NCI-H1417 (cell line): ENCODE measurements around the gene COL6A6.
"Not testable (repeated sequence)": the region's sequence is repeated elsewhere in the genome, so short reads cannot be mapped to it uniquely, and the experiment has no call there.

Experiments used
- DNase-seq, 3 experiments: peaks; one replicate each; lab custom pipeline; 2025; lab: John Stamatoyannopoulos, UW

The COL6A6 gene

GRCh38 chr3:130529486-130530215 lies 12.7 kb downstream of the COL6A6 start:
- peak in 2 of 3 experiments; percentile 28 to 45 for DNase-seq

- DNase-seq, result no peak
These were observed 16.3 kb downstream of the COL6A6 start for GRCh38 chr3:130533247-130533646.

DNA sequence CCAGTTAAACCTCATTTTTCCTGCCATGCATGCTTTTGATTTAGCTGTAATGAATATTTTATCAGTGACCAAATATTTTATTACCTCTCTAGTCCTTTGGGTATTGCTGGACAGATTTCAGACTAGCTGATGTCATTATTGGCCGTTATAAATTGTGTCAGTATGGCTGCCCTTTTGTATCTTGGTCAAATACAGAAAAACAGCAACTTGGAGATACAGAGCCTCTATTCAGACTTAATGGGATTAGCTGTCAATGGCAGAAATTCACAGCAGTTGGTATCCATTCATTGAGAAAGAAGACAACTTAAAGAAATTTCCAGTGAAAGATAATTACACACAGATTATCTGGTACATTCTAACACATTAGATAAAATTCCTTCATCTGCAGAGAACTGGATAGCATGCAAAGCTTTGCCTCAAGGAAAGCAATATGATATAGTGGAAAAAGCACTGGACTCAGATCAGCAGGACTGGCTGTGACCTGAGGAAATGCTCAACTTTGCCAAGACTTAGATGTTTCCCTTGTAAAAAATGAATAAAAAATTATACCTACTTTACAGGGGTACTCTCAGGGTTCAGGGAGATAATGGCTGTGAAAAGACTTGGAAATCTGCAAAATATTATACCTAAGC lies 20.8 kb downstream of the COL6A6 start:
- DNase-seq, result no peak

DNA sequence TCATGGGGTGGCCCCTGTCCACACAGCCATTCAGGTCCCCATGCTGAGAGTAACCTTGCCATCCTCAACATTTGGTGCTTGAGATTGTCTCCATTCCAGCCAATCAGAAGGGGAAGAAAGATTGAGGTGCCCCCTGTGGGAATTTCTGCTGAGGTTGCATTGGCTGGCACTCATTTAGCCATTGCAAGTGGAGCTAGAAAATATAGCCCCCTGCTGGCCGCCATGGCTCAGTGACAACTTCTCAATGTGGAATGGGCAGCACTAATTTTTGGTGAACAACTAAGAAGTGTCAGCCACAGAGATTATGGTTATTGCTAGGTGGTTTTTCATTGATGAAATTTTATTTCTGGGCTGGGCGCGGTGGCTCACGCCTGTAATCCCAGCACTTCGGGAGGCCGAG lies 22.0 kb downstream of the COL6A6 start:
- DNase-seq, result peak; percentile 41 to 72 (median 46)

DNA sequence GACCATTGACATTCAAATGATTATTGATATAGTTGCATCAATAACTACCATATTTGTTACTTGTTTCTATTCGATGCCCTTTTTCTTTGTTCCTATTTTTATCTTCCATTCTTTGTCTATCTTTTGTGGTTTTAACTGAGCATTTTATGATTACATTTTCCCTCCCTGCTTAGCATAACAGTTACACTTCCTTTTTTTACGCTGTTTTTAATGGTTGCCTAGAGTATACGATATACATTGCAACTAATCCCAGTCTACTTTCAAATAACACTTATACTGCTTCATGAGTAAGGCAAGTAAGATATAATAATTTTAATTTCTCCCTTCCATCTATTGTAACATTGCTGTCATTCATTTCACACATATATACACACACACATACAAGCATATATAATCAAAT lies 26.3 kb downstream of the COL6A6 start:
- no peak for DNase-seq

DNA sequence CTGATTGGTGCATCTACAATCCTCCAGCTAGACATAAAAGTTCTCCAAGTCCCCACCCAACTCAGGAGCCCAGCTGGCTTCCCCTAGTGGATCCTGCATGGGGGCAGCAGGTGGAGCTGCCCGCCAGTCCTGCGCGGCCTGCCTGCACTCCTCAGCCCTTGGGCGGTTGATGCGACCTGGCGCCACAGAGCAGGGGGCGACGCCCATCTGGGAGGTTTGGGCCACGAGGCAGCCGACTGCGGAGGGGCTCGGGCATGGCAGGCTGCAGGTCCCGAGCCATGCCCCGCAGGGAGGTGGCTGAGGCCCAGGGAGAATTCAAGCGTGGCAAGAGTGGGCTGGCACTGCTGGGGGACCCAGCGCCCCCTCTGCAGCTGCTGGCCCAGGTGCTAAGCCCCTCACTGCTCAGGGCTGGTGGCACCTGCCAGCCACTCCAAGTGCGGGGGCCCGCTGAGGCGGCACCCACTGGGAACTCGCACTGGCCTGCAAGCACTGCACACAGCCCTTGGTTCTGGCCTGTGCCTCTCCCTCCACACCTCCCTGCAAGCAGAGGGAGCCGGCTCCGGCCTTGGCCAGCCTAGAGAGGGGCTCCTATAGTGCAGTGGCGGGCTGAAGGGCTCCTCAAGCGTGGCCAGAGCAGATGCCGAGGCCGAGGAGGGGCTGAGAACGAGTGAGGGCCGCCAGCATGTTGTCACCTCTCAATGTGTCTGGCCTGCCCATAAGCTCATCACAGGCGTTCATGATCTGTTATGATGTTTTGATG lies 30.1 kb downstream of the COL6A6 start:
- no peak for DNase-seq

- DNase-seq, result not testable (repeated sequence)
These were observed 30.7 kb downstream of the COL6A6 start for GRCh38 chr3:130547680-130548065.

DNA sequence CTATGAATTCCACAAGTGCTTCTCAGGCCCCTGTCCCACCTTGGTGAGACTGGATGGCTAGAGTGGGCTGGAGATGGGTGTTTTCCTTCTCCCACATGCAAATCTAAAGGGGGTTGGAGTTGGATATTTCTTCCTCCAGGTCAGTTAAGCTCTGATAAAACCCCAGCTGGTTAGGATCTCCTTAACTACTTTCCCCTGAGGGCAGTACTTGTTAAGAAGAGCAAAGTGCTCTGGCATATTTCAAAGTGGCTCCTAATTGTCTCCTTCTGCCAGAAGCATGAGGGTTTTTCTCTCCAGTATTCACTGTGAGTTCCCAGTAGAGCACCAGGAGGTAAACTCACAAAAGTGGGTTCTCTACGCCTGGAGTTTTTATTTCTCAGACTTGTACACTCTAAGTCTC lies 31.4 kb downstream of the COL6A6 start:
- DNase-seq, result peak in 1 of 3 experiments; percentile 6

DNA sequence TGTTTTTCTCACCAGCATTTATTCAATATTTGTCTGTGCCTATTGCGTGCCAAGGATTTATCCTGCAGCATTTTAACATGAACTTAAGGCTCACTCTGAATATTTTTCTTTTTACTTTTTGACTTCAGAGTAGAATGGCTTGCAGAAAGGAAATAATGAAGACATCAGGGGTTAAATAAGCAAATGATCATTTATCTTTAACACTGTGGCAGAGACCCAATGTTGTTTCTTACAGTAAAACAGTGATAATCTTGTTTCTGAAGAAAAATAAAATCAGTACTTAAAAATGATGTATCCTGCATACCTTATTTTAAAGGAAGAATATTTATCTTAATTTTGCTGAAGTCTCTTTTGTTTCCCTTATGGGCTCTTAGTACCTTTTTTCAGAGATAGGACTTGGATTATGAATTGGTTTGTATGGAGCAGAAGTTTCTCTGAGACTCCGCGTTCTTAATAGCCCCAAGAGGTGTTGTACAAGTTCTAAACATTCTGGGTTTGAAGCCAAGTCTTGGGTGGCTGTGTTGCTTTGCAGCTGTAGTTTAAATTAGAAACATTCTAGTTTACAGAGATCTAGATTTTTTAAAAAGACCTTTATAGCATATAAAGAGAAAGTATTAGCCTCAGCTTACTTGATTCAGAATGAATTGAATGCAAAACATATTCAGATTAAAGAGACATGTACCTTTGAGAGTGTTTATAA lies 40.5 kb downstream of the COL6A6 start:
- DNase-seq, result no peak

DNA sequence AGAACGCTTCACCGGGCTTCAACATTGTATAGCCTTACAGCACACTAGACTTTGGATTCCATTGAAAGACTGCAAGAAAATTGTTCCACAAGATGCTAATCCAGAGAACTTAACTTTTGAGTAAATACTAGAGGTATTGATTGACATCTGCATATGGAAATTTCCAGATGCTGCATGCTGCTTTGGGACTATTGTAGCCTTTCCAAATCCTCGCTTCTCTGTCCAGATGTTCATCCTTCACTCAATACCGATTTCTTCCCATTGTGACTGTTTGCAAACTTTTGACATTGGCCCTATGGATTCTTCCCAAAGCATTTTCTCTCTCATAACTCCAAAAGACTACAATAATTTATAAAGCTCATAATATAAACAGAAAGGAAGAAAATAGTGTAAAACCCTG lies 41.4 kb downstream of the COL6A6 start:
- no peak for DNase-seq

GRCh38 chr3:130565224-130565623 lies 48.2 kb downstream of the COL6A6 start:
- no peak for DNase-seq
